GM12875 (cell line): ENCODE measurements around the gene DNAJA4.

Experiments used
- H3K4me3 ChIP-seq: one replicate; pipeline ENCODE4 v1.5.1; 2011; ENCODE audit warnings: low read depth, low read length, control low read depth
- TF ChIP-seq, protein P1 (sequence below): IDR thresholded peaks from 2 replicates; pipeline ENCODE4 v1.5.1; 2011; ENCODE audit warnings: low read depth, mild to moderate bottlenecking, control low read depth, inconsistent platforms, low read length, moderate library complexity, borderline replicate concordance; ENCODE audit not compliant: insufficient read depth

Gene DNAJA4

GRCh38 chr15:78291698-78292097 is 27.3 kb downstream of the DNAJA4 start:
- TF ChIP-seq, protein P1, sequence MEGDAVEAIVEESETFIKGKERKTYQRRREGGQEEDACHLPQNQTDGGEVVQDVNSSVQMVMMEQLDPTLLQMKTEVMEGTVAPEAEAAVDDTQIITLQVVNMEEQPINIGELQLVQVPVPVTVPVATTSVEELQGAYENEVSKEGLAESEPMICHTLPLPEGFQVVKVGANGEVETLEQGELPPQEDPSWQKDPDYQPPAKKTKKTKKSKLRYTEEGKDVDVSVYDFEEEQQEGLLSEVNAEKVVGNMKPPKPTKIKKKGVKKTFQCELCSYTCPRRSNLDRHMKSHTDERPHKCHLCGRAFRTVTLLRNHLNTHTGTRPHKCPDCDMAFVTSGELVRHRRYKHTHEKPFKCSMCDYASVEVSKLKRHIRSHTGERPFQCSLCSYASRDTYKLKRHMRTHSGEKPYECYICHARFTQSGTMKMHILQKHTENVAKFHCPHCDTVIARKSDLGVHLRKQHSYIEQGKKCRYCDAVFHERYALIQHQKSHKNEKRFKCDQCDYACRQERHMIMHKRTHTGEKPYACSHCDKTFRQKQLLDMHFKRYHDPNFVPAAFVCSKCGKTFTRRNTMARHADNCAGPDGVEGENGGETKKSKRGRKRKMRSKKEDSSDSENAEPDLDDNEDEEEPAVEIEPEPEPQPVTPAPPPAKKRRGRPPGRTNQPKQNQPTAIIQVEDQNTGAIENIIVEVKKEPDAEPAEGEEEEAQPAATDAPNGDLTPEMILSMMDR, result no peak
- no peak overlapping the region for H3K4me3 ChIP-seq

GRCh38 chr15:78292219-78292618 is 27.9 kb downstream of the DNAJA4 start:
- TF ChIP-seq, protein P1, result no peak
- no peak overlapping the region for H3K4me3 ChIP-seq

DNA sequence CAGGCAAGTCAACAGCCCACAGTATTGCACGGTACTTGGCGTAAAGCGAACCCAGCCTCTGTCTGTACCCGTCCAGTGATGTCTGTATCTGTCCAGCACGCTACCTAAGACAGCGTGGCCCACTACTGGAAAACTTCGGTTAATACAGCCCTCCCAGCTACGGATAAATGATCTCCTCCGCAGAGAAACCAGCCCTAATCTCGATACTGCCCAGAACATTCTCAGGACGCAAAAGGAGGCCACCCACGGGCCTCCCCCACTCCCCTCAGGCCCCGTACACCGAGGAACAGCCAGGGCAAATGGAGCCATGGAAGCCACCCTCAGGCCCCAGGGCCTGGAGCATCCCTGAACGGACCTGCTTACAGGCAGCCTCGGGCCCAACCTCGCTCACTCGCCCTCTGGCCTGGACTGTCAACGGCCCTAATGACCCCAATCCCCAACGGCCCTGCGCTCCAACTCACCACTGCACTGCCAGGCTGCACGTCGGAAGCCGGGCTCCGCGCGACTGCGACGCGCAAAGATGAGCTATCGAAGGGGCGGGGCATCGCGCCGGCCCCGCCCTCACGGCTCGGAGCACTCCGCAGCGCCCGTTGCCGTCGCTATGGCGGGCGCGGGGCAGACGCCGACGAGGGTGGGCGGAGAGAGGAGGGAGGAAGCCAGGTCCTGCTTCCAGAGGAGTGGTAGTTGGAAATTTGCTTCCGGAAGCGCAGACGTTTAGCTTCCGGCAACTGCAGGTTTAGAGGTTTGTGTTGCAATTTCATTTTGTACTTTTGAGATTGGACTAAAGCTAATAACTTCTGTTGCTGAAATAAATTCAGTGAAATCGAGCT is 35.0 kb downstream of the DNAJA4 start, which contains the start of gene SKIC8:
TSS of gene SKIC8 (minus strand) at position 509 of the 830 bp plus-strand sequence. CDS start 3,923 bp downstream, outside the sequence.
- TF ChIP-seq, protein P1, result no peak
- peak within 1 kb of the TSS; percentile 78 for H3K4me3 ChIP-seq

DNA sequence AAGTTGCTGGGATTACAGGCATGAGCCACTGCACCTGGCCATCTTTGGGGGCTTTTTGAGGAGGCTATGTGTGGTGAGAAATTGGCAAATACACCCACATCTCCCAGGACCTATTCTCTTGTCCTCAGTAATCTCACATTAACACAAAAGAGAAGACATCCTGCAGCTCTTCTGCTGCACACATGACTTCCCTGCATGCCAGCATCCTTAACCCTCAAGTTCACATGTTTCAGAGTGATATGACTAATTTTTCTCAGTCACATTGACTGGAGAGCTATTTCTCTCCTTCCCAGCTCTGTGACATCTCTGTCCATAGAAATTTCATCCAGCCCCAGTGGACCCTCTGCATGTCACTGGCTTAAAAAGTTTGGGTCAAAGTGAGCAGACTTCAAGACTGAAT is 37.0 kb downstream of the DNAJA4 start:
- TF ChIP-seq, protein P1, result no peak
- no peak overlapping the region for H3K4me3 ChIP-seq

- TF ChIP-seq, protein P1, result no peak
- no peak overlapping the region for H3K4me3 ChIP-seq
Observed at GRCh38 chr15:78301828-78302227, 37.5 kb downstream of the DNAJA4 start.

GRCh38 chr15:78302579-78303312 is 38.4 kb downstream of the DNAJA4 start:
- no peak overlapping the region for H3K4me3 ChIP-seq
- TF ChIP-seq, protein P1, result no peak
